Central memory CD4-positive, alpha-beta T cell (primary cell): ENCODE data around the gene SND1.
"Not testable (repeated sequence)": the region's sequence is repeated elsewhere in the genome, so short reads cannot be mapped to it uniquely, and the experiment has no call there.

ENCODE experiments used
- DNase-seq: peaks from one replicate; pipeline ENCODE4 v3.0.0; 2022

Gene SND1

DNA sequence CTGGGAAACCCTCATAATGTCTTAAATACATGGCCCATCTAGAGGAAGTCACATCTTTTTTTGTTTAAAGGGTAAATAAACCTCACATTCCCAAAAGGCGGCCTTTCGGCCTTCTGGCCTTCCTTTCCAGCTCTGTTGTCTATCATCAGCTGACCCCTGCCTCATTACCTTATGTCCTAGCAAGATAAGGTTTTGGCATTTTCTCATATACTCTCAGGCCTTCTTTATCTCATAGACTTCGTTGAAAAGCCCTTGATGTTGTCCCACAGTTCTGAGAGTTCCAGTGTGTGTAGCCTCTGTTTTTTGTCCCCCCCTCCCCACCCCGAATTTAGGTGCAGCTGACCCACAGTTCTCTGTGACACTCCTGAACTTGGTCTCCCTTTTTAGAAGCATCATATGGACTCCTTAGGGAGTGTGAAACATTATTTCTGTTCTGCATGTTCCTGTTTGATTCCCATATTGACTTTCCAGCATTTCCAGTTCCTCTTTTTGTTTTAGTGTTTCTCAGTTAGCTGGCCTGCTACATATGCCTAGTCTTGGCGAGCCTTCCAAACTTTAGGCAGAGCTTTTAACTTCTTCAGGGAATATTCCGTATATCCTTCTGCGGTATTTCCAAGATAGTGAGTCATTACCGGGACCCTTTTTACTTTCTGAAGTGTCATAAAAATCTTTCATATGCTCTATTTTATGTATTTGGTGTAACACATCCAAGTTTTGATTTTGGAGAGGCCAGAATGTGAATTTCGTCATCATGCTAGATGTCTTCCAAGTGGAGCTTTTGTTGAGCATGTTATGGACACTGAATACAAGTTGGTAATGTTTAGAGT lies 240.7 kb downstream of the SND1 start:
- no peak for DNase-seq

- no peak for DNase-seq
These were observed 241.6 kb downstream of the SND1 start for GRCh38 chr7:127893547-127893946.

GRCh38 chr7:127894588-127894987 lies 242.6 kb downstream of the SND1 start:
- DNase-seq, result no peak

DNA sequence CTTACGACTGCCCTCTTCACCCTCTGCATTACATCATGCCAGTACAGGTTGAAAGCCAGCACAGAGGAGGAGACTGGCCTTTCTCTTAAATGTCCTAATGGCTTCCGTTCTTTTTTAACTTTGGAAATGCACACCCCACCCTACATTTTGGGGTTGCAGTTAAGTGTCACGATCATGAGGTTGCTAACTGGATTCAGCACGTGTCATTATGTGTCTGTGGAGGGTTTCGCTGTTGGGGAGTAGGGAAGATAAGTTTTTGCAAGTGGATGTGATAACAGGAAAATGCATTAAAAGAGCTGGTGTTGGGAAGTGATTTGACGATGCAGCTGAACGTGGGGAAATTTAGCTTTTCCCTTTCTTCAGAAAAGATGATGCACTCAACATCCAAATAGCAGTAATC lies 243.4 kb downstream of the SND1 start:
- DNase-seq, result no peak

- no peak for DNase-seq
These were observed 243.9 kb downstream of the SND1 start for GRCh38 chr7:127895814-127896280.

DNA sequence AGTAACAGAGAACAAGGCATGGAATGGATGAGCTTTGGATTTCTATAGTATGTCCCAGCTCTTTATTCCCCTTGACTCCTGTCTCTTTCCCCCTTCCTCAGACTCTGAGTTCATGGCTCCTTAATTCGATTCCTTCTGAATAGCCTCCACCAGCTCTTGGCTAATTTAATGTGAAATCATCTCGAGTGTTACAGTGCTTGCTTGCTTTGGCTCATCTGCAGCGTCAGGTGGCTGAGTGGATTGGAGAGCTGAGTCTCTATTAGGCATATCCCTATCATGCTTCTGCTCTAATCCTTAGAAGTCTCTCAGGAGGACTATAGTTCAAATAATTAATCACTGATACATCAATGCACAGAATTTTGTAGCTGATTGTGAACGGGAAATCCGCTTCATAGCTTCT lies 244.7 kb downstream of the SND1 start:
- no peak for DNase-seq

- no peak for DNase-seq
These were observed 245.9 kb downstream of the SND1 start for GRCh38 chr7:127897704-127898454.

- no peak for DNase-seq
These were observed 247.4 kb downstream of the SND1 start for GRCh38 chr7:127899411-127899810.

GRCh38 chr7:127900141-127900540 lies 248.1 kb downstream of the SND1 start:
- DNase-seq, result no peak

GRCh38 chr7:127900732-127901685 lies 249.0 kb downstream of the SND1 start:
- no peak for DNase-seq

DNA sequence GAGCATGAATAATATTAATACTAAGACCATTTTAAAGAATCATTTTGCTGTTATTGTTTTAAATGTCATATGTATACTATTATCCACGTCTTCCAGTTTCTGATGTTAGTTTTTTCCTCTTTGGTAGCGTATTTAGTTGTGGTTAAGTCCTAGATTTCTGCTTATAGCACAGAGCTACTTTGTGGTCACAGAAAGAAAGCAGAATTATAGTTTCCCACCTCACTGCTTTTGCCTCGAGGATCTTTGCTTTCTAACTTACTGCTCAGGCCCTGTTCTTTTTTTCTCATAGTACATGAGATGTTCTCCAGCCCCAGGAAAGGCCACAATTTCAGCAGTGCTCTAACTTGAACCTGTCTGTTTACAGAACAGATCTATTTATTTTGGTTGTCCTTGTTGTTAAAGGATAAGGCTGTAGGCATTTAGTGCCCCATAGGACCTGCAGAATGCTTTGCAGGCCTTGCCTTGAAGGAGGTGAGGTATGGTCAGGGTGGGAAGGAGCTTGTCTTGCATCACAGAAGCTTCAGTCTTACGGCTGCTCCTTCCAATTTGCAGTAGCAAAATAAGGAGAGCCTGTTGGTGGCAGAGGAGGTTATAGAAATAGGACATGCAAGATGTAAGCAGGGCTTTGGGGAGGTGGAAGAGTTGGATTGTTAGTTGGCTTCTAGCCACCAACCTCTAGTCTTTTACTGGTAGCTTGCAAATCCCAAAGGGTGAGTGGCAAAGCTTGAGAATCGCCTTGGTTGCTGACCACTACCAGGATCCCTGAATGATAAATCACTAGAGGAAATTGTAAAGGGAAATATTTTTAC lies 250.1 kb downstream of the SND1 start:
- no peak for DNase-seq

DNA sequence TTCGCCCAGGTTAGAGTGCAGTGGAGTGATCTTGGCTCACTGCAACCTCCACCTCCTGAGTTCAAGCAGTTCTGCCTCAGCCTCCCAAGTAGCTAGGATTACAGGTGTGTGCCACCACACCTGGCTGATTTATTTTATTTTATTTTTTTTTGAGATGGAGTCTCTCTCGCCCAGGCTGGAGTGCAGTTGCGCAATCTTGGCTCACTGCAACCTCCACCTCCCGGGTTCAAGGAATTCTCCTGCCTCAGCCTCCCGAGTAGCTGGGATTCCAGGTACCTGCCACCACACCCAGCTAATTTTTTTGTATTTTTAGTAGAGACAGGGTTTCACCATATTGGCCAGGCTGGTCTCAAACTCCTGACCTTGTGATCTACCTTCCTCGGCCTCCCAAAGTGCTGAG lies 250.8 kb downstream of the SND1 start:
- DNase-seq, result not testable (repeated sequence)

DNA sequence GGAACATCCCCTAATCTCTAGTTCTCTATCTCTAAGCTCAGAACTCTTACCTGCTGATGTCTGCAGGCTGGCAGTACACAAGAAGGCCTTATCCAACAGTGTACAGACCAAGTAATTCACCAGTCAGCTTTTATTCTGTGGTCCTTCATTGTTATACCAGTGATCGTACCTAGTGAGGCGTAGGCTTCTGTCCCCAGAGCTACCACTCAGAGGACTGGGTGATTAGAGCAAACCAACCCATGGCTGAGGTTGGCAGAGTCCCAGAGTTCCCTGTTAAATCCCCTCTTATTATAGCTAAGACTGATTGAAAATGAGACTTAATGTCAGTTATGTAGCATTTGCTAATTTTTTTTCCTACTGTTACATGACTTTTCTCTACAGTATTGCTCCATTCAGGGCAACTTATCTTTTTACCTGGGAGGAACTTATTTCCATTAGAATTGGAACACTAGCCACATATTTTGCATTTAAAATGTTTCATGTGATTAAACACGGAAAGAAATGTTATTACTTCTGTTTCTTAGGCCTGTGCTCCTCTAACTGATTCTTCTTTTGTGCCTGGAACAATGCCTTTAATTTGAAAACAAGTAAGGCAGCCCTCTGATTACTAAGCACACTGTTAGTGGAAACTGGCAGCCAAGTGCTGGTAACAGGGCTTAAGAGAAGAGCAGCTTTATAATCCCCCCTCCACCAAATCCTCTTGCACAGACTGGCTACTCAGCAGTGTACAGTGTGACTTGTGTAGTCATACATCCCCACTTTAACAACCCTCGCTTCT lies 252.1 kb downstream of the SND1 start:
- no peak for DNase-seq

- DNase-seq, result no peak
These were observed 252.6 kb downstream of the SND1 start for GRCh38 chr7:127904670-127904985.

DNA sequence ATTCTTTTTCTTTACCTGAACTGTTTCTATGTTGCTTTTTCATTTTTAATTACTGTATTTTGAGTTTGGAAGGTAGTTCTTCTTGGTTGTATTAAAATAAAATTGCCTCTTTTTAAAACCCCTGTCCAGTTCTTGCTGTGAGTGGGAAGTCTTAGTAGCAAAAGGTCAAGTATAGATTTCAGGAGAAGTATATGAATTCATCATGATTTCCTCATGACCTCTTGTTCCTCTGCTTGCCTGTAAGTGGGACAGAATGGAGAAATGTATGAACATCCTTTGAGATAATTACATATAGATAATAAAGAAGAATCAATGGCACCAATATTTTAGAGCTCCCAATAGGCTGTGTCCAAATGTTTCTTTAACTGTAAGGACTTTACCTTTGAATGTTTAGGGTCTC lies 253.0 kb downstream of the SND1 start:
- no peak for DNase-seq

- no peak for DNase-seq
These were observed 253.7 kb downstream of the SND1 start for GRCh38 chr7:127905491-127906330.

GRCh38 chr7:127907110-127908040 lies 255.4 kb downstream of the SND1 start:
- DNase-seq, result no peak

GRCh38 chr7:127908430-127909258 lies 256.6 kb downstream of the SND1 start:
- DNase-seq, result no peak
